ENCODE data around the gene ATP5F1D.
A peak's percentile ranks its signal among the peaks of the same experiment; 100 is the strongest.

Gene ATP5F1D

DNA sequence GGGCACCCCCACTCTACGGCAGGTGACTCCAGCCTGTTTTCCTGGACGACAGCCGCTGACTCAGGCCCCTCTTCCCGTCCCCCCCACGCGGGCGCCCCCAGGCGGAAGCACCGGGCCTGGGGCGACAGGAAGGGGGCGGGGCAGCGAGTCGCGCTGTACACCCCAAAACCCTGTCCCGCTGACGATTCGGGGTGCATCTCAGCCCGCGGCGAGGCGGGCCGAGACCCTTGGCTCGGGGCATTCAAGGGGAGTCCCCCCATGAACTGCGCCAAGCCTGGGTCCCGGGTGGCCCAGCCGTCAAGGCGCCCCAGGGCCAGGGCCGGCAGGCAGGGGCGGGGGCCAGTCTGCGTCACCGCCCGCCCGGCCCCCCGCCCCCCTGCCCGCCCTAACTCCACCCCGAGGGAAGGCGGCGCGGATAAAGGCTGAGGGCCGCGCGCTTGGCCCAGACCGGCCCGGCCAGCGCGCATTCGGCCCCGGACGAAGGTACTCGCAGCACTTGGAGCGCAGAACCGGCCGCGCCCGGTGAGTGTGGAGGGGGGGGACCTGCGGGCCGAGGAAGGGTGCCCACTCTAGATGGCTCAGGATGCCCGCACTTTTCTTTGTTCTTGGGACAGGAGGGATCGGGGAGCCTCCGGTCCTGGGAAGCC is 6.7 kb downstream of the ATP5F1D start, which contains the start of gene MIDN:
MIDN (plus strand) TSS at position 445 of the 647 bp plus-strand sequence. CDS start 1,714 bp downstream, outside the sequence.
- DNase-seq (ENCODE audit: low spot score), result peak; percentile 69

DNA sequence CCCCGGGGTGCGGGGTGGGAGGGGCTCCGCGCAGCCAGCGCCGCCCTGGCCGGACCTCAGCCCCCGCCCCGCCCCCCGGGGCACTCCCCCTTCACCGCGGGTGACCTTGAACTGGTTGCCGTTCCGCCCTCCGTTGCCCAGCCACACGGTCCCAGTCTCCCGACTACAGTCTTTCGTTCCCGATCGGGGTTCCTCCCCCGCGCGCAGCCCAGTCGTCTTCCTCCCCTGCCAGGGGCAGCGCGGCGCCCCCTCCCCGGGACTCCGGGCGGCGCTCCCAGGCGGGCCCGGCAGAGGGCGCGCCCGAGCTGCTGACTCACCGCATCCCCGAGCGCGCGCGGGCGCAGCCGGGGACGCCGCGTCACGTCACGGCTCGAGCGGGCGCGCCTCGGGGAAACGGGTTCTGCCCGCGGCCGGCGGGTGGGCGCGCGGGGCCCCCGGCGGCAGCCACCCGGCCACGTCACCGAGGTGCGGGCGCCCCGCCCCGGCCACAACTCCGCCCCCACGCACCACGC is 7.3 kb downstream of the ATP5F1D start:
- DNase-seq (ENCODE audit: low spot score), result peak; percentile 68

DNA sequence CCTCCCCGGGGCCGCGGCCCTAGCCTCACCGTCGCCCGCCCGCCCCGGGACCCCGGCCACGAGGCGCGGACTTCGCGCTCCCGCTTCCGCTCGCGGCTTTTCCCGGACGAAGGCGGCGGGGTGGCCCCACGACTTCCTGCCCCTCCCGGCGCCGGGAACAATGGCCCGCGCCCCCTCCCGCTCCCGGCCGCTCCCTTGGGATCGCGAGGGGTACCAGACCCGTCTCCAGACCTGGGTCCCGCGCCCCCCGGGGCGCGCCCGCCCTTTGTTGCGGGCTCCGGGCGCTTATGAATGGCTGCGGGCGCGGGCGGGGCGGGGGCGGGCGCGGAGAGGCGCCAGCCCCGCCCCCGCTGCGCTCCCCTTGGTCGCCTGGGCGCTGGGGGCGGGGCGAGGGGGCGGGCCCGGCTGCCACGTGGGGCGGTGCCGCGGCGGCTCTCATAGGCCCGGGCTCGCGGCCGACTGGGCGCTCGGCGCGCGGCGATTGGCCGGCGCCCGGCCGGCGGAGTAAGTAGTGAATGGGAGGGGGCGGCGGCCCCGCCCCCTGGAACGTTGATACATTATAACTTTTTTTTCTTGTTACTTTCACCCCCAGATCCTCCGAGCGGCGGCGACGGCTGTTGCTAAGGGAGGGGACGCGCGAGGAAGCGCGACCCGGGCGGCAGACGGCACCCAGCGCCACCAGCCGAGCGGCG is 7.9 kb downstream of the ATP5F1D start:
- peak; percentile 92 for DNase-seq (ENCODE audit: low spot score)

DNA sequence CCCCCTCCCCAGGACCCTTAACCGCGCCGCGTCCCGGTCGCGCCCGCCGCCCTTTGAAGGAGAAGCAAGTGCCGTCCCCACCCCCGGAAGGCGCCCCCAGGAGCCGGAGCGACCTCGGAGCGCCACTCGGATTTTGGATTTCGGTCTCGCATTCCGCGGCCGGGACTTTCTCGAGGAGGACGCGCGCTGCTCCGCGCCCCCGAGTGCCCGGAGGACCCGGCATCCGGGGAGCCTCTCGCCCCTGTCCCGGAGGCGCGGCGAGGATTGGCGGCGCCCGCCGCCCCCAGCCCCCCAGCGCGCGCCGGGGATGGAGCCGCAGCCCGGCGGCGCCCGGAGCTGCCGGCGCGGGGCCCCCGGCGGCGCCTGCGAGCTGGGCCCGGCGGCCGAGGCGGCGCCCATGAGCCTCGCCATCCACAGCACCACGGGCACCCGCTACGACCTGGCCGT is 8.5 kb downstream of the ATP5F1D start:
- DNase-seq (ENCODE audit: low spot score), result no peak

DNA sequence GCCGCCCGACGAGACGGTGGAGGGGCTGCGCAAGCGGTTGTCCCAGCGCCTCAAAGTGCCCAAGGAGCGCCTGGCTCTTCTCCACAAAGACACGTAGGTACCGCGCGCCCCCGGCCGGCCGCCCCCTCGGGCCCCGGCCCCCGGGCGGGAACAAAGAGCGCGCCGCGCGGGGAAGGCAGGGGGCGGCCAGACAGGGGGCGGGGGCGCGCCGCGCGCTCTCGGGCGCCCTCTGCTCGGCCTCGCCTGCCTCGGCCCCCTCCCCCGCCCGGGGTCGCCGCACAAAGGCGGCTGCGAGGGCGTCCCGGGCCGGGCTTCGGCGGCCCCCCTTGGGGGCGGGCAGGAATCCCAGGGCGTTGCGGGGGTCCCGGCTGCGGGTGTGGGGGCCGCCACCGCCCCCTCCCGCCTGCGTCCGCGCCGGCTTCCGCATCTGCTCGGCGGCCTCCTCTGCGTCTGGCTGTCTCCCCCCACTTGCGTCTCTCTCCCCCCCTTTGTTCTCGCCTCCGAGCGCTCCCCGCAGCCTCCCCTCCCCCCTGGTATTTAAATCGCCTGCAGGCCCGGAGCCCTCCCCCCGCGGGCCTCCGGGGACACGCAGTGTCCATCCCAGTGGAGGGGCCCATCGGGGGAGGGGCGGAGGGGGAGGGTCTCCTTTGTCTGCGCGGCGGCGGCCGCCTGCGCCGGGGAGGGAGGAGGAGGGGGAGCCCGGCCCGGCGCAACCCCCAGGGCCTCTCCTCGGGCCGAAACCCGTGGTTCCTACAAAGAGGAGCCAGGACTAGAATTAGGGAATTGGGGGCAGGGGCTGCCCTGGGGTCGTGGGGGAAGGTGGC is 9.1 kb downstream of the ATP5F1D start:
- no peak for DNase-seq (ENCODE audit: low spot score)

DNA sequence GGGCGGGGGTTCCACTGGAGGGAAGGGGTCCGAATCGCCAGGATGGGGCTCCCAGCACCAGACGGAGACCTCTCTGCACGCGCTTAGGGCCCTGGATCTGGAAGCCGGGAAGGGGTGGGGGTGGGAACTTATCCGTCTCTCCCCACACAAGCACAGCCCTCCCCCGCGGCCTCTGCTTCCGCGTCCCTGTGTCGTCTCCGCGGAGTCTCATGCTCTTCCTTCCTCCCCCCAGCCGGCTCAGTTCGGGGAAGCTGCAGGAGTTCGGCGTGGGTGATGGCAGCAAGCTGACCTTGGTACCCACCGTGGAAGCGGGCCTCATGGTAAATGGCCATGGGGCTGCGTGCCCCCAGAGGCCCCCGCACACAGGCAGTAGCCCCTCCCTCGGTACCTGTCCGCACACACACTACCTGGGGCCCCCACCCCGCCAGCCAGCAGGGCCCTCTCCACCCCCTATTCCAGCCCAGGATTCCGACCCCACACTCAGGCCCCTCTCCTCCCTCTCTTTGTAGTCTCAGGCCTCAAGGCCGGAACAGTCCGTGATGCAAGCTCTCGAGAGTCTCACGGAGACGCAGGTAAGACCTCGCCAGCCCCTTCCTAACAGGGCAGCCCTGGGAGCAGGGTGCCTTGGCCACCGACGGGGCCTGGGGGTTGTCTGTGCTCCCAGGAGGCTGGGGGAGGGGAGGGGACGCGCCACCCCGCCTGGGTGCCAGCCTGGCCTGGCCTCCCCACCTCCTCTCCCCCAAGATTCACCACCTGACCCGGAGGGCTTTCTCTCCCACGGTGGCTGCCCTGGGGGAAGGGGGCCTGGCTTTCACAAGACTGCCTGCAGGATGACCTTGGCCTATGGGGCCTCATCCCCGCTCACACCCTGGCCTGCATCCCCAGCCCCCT is 10.0 kb downstream of the ATP5F1D start:
- no peak for DNase-seq (ENCODE audit: low spot score)

DNA sequence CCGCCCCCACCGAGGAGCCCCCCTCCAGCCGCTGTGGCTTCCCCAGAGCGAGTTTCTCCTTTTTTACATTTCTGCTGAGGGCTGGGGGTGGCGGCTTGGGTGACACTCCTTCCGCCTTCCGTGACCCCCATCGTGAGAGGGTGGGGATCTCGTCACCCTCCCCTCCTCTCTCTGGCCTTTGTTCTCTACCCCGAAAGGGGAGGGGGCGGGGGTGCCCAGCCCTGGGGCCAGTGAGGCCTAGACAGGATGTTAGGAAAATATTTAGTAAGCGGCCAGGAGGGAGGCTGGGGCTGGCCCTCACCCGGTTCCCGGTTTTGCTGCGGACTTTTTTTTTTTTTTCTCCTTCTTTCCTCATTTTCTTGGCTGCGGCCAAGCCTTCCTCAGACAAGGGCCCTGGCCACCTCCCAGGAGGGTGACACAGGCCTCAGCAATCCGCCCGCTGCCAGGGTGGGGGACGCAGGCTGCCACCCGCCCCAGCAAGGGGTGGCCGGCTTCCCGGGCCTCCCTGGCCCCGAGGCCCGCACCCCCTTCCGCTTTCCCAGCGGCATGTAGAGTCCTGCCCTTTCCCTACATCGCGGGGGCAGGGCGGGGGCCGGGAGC is 10.8 kb downstream of the ATP5F1D start:
- DNase-seq (ENCODE audit: low spot score), result no peak

DNA sequence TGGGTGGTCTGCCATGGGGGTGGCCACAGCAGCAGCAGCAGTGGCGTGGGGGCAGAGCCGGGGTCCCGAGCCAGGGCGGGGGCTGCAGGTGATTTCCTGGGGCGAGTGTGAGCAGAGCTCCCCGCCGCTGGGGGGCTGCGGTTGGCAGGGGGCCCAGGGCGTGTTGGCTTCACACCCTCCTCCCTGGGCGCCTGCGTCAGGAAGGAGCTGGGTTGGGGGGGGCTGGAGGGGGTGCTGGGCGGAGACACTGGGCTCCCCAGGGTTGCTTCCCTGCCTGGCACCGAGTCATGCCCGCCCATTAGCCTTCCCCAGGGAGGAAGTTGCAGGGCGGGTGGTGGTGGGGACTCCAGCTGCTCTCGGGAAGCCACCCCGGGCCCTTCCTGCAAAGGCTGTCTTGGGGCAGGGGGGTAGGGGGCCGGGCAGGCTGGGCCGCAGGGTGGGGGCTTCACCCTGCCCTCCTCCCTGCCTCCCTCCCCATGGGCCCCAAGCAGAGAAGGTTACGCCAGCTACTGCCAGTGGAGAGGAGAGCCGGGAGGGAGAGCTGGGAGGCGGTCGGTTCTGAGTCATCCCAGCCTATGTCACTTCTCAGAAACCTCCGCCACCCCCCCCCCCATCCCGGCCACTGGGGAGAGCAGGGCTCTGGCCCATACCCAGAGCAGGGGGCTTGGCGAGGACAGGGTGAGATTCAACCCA is 11.4 kb downstream of the ATP5F1D start:
- peak; percentile 84 for DNase-seq (ENCODE audit: low spot score)

DNA sequence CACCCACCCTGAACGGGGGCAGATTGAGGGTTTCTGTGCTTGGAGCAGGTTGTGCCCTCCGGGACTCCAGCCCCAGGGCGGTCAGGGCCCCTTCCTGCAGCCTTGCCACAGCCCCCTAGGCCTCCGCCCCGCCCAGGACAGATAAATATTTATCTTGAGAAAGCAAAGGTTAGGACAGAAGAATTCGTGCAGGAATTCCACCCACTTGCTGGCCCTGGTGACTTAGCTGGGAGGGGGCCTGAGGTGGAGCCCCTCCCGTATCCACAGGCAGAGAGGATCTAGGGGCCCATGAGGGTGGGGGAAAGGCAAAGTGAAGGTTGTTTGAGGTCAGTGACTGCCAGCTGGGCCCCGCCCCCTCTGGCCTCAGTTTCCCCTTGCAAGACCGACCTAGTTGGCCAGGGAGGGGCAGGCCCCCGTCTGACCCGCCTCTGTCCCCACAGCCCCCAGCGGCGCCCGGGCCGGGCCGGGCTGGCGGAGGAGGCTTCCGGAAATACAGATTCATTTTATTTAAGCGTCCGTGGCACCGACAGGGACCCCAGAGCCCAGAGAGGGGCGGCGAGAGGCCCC is 12.0 kb downstream of the ATP5F1D start:
- no peak for DNase-seq (ENCODE audit: low spot score)

DNA sequence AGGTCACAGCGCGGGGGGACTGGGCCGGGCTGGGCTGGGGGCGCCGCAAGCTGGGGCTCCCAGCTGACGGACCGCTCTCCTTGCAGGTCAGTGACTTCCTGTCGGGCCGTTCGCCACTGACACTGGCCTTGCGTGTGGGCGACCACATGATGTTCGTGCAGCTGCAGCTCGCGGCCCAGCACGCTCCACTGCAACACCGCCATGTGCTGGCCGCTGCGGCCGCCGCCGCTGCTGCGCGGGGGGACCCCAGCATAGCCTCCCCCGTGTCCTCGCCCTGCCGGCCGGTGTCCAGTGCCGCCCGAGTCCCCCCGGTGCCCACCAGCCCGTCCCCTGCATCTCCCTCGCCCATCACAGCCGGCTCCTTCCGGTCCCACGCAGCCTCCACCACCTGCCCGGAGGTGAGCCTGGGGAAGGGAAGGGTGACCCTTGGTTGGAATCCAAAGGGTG is 12.6 kb downstream of the ATP5F1D start:
- no peak for DNase-seq (ENCODE audit: low spot score)

DNA sequence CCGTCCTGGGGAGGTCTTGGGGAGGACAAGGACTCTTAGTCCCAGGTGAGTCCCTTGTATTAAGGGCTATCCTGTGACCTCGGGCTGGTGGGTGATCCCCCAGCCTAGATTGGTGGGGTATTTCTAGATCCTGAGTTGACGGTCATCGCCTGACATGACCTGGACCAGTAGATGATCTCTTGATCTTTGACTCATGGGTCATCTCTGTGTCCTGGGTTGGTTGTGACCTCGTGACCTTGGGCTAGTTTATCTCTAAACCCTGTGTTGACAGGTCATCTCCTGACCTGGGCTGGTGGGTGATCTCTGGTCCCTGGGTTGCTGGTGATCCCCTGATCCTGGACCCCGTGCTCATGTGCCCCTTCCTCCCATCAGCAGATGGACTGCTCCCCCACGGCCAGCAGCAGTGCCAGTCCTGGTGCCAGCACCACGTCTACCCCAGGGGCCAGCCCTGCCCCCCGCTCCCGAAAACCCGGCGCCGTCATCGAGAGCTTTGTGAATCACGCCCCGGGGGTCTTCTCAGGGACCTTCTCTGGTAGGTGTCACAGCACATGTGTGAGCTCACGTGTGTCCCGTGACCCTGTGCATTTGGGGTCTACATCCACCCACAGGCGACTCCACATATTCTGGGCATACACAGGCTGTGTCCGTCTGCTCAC is 13.1 kb downstream of the ATP5F1D start:
- no peak for DNase-seq (ENCODE audit: low spot score)

DNA sequence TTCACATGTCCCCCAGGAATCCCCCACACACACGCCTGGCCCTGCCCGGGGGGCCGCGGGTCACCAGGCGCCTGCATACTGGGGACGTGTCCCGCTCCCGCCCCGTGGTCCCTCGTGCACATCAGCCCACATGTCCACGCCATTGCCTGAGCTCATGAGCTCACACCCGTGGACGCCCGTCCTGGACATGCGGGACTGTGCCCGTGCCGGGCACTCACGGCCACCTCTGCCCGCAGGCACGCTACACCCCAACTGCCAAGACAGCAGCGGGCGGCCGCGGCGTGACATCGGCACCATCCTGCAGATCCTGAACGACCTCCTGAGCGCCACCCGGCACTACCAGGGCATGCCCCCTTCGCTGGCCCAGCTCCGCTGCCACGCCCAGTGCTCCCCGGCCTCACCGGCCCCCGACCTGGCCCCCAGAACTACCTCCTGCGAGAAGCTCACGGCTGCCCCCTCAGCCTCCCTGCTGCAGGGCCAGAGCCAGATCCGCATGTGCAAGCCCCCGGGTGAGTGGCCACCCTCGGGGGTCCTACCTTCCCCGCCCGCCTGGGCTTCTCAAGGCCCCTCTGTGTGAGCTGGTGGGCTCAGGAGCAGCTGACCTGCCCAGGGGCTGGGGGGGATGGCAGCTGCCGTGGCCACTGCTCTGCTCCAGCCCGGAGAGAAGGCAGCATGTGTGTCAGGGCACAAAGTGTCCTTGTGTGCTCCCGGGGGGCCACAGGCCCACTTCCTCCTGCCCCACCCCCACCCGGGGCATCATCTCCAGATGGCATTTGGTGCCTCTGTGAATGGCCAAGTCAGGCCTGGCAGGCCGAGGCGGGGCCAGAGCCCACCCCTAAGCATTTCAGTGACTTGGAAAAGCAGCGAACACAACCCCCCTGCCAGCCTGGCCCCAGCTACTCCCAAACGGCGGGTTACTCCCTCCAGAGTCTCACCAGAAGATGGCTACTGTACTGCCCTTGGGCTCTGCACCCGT is 13.9 kb downstream of the ATP5F1D start:
- DNase-seq (ENCODE audit: low spot score), result no peak

DNA sequence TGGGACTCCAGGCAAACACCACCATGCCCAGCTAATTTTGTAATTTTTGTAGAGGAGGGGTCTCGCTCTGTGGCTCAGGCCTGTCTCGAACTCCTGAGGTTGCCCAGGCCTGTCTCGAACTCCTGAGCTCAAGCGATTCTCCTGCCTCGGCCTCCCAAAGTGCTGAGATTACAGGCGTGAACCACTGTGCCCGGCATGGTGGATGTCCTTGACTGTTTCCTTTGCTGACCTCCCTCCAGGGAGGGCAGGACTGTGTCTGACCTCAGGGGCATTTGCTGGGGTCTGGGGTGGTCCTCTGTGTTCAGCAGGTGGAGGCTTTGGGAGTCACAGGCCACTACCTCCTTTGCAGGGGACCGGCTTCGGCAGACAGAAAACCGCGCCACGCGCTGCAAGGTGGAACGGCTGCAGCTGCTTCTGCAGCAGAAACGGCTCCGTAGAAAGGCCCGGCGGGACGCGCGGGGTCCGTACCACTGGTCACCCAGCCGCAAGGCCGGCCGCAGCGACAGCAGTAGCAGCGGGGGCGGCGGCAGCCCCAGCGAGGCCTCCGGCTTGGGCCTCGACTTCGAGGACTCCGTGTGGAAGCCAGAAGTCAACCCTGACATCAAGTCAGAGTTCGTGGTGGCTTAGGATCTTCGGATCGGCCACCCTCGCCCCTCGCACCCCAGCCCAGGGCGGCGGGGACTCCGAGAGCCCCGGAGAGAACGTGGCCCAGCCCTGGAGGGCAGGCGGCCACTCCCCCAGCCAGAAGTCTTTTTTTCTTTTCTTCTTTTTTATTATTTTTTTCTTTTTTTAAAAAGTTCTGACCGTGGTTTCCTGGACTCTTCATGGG is 15.3 kb downstream of the ATP5F1D start:
- DNase-seq (ENCODE audit: low spot score), result no peak

DNA sequence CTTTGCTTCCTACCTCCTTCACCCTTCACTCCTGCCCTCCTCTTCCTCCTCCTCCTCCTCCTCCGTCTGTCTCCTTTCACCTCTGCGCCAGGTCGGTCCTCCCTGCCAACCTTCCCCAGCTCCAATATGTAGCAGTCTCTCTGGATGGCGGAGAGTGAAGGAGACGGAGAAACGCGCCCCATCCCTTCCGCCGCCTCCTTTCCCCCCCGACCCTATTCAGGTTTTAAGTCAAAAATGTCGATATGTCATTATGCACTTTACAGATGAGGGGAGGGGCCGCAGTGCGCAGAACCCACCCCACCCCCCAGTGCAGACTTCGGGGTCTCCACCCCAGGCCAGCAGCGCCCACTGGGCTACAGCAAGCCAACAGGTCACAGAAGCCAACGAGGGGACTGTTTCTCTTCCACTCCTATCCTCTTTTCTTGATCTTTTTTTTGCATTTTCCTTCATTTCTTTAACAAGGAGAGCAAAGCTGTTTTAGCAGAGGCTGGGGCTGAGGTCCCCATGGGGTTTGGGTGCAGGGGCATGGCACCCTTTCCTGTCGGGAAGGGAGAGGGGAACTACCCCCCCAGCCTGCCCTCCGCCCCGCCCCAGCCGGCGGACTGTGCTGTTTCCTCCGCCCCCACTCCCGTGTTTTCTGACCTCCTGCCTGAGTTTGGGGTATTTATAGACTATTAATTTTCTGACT is 16.1 kb downstream of the ATP5F1D start:
- no peak for DNase-seq (ENCODE audit: low spot score)

DNA sequence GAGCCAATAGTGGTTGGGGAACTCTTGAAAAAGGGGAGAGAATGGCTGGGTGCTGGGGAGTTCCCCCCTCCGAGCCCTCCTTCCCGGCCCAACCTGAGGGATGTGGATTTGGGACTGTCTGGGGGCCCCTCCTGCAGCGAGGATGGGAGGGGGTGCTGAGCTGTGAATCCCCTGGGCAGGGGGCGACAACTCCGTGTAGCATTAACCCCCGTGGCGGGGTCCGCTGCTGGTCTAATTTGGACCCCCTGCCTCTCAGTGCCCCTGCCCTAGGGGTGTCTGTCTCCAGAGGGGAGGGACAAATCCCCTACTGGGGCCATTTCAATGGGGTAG is 16.6 kb downstream of the ATP5F1D start:
- DNase-seq (ENCODE audit: low spot score), result no peak

DNA sequence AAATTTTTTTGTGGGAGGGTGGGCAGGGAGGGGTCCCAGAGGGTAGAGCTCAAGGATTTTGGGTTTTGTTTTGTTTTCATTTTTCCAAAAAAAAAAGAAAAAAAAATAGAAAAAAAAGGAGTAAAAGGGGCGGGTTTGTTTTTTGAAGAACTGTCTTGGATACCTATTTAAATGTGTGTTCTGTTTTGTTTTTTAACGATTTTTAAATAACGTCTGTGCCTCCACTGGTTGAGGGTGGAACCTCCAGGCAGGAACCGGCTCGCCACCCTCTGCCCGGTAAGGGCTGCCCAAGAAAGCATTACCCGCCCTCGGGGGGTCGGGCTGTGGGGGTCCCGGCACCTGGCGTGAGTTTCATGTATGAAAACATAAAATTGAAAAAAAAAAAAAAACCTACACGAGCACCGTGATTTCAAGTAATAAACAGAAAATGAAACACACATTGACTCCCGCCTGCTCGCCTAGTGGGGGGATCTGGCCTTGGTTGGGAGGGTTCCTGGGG is 17.2 kb downstream of the ATP5F1D start:
- no peak for DNase-seq (ENCODE audit: low spot score)

Data from activated CD4-positive, alpha-beta T cell treated with anti-CD3 and anti-CD28 coated beads, Interleukin-2, Interleukin-4, amounts not matched to agents 100 ng/mL and 50 ng/mL, durations not matched to agents 16 hours and 8 hours (primary cell).